ENCODE results near the gene CA6. TPM values are rescaled to one million over a fixed set of nuclear protein-coding genes. Genes with fewer than 3 reads are reported as not detected.

CA6 gene
- total RNA-seq, 1 experiment from 2014 or later, result not detected

DNA sequence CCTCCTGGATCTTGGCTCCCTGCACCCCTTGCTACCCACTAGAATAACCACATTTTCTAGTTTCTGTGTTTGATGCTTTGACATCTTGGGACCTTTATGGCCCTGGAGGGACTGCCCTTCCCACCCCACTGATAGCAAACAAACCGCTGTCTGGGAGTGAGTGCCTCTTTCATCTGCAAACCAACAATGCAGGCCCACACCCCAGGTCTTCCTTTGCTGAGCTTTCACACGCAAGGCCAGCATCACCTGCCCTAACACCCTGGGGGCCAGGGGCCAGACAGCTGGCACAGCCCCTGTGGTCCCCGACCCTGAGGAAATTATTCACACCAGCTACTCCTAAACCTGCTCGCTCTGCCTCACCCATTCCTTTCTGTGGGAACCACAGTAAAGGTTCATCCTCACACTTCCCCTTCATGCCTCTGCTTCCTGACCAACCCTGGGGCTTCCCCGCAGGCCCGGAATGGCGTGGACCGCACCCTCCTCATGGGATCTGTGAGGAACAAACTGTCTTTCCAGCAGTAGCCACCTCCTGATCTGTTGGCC lies 65.2 kb downstream of the CA6 start:
- no peak overlapping the region for H2BK12ac ChIP-seq (ENCODE audit: insufficient read length, low read depth, low read length)
- no peak overlapping the region for H3K9ac ChIP-seq (ENCODE audit: extremely low read depth, insufficient read length, low read length)
- Mint-ChIP-seq H3K4me3 (no peak overlapping the region), H3K27ac (peak overlapping the region in 1 of 3 experiments; percentile 73; a peak in 2 of 7 replicates), H3K27me3 (ENCODE audit: low read depth) (peaks cover 1% of the 10 kb centered on the region), H3K4me1 (peaks cover 6 to 10% of the 10 kb centered on the region in 2 experiments; a peak in 3 of 4 replicates), H3K9me3 (no peaks in the 10 kb centered on the region; a peak in 1 of 5 replicates), H3K36me3 (ENCODE audit: insufficient read depth in 1 of 3, low read depth in 3 of 3) (no peaks in the 10 kb centered on the region)
- no peak overlapping the region for H3K27ac ChIP-seq (ENCODE audit: insufficient read length, low read depth, low read length)
- no peak overlapping the region for H3T11ph ChIP-seq (ENCODE audit: low read length)
- no peak overlapping the region for H2BK20ac ChIP-seq (ENCODE audit: low read depth, low read length, poor library complexity, severe bottlenecking)
- H4K91ac ChIP-seq (ENCODE audit: insufficient read length, low read depth, low read length), result no peak overlapping the region
- no peak overlapping the region for H2AFZ ChIP-seq (ENCODE audit: low read length)
- no peak overlapping the region for H2BK5ac ChIP-seq (ENCODE audit: insufficient read length, low read length)
- H3K4me1 ChIP-seq (ENCODE audit: insufficient read depth, low read length), result no peaks in the 10 kb centered on the region
- H4K8ac ChIP-seq (replicated peaks; ENCODE audit: insufficient read length, low read depth, low read length), result no peak overlapping the region
- no peak overlapping the region for H4K5ac ChIP-seq (ENCODE audit: insufficient read length, low read depth, low read length)
- H2AK5ac ChIP-seq (ENCODE audit: insufficient read length, low read length), result no peak overlapping the region
- H3K4me2 ChIP-seq (ENCODE audit: insufficient read depth, insufficient read length, low read length), result no peak overlapping the region
- H3K18ac ChIP-seq (ENCODE audit: insufficient read length, low read depth, low read length), result no peak overlapping the region
- no CpG with 5 or more reads among the region's 8 CpGs for WGBS (ENCODE audit: extremely low coverage, insufficient read length, low lambda C conversion rate)
- H3K79me1 ChIP-seq (ENCODE audit: insufficient read depth, low read depth, low read length, poor library complexity, severe bottlenecking), result no peaks in the 10 kb centered on the region
- no peak overlapping the region for H3K56ac ChIP-seq (ENCODE audit: insufficient read length, low read depth, low read length)
- no peak overlapping the region for H2BK15ac ChIP-seq (ENCODE audit: low read depth, low read length)
- no peaks in the 10 kb centered on the region for H3K27me3 ChIP-seq (ENCODE audit: insufficient read depth, low read length)
- TF ChIP-seq, protein P1, sequence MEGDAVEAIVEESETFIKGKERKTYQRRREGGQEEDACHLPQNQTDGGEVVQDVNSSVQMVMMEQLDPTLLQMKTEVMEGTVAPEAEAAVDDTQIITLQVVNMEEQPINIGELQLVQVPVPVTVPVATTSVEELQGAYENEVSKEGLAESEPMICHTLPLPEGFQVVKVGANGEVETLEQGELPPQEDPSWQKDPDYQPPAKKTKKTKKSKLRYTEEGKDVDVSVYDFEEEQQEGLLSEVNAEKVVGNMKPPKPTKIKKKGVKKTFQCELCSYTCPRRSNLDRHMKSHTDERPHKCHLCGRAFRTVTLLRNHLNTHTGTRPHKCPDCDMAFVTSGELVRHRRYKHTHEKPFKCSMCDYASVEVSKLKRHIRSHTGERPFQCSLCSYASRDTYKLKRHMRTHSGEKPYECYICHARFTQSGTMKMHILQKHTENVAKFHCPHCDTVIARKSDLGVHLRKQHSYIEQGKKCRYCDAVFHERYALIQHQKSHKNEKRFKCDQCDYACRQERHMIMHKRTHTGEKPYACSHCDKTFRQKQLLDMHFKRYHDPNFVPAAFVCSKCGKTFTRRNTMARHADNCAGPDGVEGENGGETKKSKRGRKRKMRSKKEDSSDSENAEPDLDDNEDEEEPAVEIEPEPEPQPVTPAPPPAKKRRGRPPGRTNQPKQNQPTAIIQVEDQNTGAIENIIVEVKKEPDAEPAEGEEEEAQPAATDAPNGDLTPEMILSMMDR (conservative IDR thresholded peaks at IDR 0.05), result no peak
- H2BK120ac ChIP-seq (ENCODE audit: low read depth, low read length, poor library complexity, severe bottlenecking), result no peak overlapping the region
- H3K23me2 ChIP-seq (ENCODE audit: insufficient read length, low read depth, low read length, poor library complexity, severe bottlenecking), result no peaks in the 10 kb centered on the region
- no peaks in the 10 kb centered on the region for H4K20me1 ChIP-seq (ENCODE audit: control insufficient read depth, insufficient read depth, insufficient read length)
- no peak overlapping the region for H3K23ac ChIP-seq (ENCODE audit: insufficient read length, low read depth, low read length)
- H3K14ac ChIP-seq (ENCODE audit: insufficient read depth, low read length), result no peak overlapping the region
- H3K4ac ChIP-seq (ENCODE audit: low read depth, low read length), result no peak overlapping the region
- H3K79me2 ChIP-seq (ENCODE audit: insufficient read depth, low read length), result no peaks in the 10 kb centered on the region
- no peaks in the 10 kb centered on the region for H3K9me3 ChIP-seq (ENCODE audit: control insufficient read depth, low read depth, low read length)
- no peak for DNase-seq

All from H9 (cell line).